Activated naive CD4-positive, alpha-beta T cell treated with anti-CD3 and anti-CD28 coated beads, Interleukin-2, amount 10 ng/mL, durations not matched to agents 7 days and 5 days (primary cell): ENCODE measurements around the gene NUBPL.

Experiments used
- CTCF ChIA-PET: fragments of 350-600 bp; sonication (Branson Sonifier 250); formaldehyde crosslinking; loops from one replicate; lab custom pipeline; 2021; ENCODE audit warnings: antibody characterized with exemption; lab: Charles Lee
- DNase-seq: peaks from one replicate; pipeline ENCODE4 v3.0.0-alpha.2; 2020
- H3K27ac Mint-ChIP-seq: one replicate; pipeline ENCODE4 v1.8.0; 2021; ENCODE audit warnings: mild to moderate bottlenecking, moderate library complexity, mixed read lengths
- H3K27me3 Mint-ChIP-seq: one replicate; pipeline ENCODE4 v1.8.0; 2021; ENCODE audit warnings: mild to moderate bottlenecking, mixed read lengths
- H3K36me3 Mint-ChIP-seq: one replicate; pipeline ENCODE4 v1.8.0; 2021; ENCODE audit warnings: mixed read lengths
- H3K4me1 Mint-ChIP-seq: one replicate; pipeline ENCODE4 v1.8.0; 2021; ENCODE audit warnings: mixed read lengths
- H3K4me3 Mint-ChIP-seq: one replicate; pipeline ENCODE4 v1.8.0; 2021; ENCODE audit warnings: mild to moderate bottlenecking, moderate library complexity, mixed read lengths
- H3K9me3 Mint-ChIP-seq: one replicate; pipeline ENCODE4 v1.8.0; 2021; ENCODE audit warnings: mixed read lengths

Gene NUBPL

DNA sequence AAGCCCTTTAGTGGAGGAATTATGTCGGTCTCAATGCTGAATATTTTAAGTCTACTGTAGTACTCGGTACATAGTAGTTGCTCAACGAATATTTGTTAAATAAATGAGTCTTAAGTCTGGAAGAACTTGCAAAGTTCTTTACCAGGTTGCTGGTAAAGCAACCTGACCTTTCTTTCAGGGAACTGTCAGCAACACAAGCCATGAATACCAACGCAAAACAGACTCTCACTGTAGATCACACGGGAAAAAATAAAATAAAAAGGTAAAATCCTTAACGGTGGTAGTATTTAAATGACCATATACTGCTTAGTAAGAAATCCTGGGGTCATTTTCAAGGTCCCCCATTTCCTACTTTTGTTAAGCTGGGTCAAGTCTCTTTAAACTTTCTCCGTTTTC is 447 bp upstream of the NUBPL start:
- H3K4me3 Mint-ChIP-seq = peak overlapping the region; percentile 94
- no peak for DNase-seq
- H3K36me3 Mint-ChIP-seq = peaks cover 4% of the 10 kb centered on the region
- CTCF ChIA-PET = interaction anchor here (0.7 kb wide), 1 partner anchor 694 kb away, joined by 3 read pairs; no protein-coding TSS in a partner anchor
- H3K9me3 Mint-ChIP-seq = no peaks in the 10 kb centered on the region
- H3K27me3 Mint-ChIP-seq = peaks cover 4% of the 10 kb centered on the region
- H3K27ac Mint-ChIP-seq = peak overlapping the region; percentile 96
- H3K4me1 Mint-ChIP-seq = peaks cover 23% of the 10 kb centered on the region

DNA sequence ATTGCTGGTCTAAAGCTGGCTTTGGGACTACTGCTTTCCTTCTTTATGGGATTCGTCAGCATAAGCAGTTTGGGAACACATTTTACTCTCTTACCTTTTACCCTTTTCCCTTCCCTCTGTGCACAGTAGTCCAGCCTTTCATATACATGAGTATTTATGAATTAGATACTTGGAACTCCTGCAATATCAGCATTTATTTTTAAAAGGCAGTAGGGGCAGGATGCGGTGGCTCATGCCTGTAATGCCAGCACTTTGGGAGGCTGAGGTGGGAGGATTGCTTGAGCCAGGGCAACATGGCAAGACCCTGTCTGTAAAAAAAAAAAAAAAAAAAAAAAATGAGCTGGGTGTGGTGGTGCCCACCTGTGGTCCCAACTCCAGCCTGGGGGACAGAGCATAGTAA is 3.0 kb downstream of the NUBPL start:
- CTCF ChIA-PET = no interaction called here
- H3K9me3 Mint-ChIP-seq = no peaks in the 10 kb centered on the region
- no peak overlapping the region for H3K27ac Mint-ChIP-seq
- peaks cover 27% of the 10 kb centered on the region for H3K4me1 Mint-ChIP-seq
- H3K27me3 Mint-ChIP-seq = peaks cover 4% of the 10 kb centered on the region
- H3K4me3 Mint-ChIP-seq = no peak overlapping the region
- peaks cover 6% of the 10 kb centered on the region for H3K36me3 Mint-ChIP-seq
- DNase-seq = no peak

- Mint-ChIP-seq H3K27me3 (no peaks in the 10 kb centered on the region), H3K36me3 (peaks cover 2% of the 10 kb centered on the region), H3K9me3 (no peaks in the 10 kb centered on the region), H3K4me1 (peaks cover 15% of the 10 kb centered on the region), H3K4me3 (no peak overlapping the region), H3K27ac (no peak overlapping the region)
- CTCF ChIA-PET = no interaction called here
- no peak for DNase-seq
Measured at GRCh38 chr14:31566456-31566855, 5.3 kb downstream of the NUBPL start.

- CTCF ChIA-PET = no interaction called here
- Mint-ChIP-seq H3K9me3 (no peaks in the 10 kb centered on the region), H3K4me1 (peaks cover 8% of the 10 kb centered on the region), H3K27ac (no peak overlapping the region), H3K36me3 (peaks cover 2% of the 10 kb centered on the region), H3K4me3 (no peak overlapping the region), H3K27me3 (no peaks in the 10 kb centered on the region)
- DNase-seq = no peak
Measured at GRCh38 chr14:31567655-31568054, 6.5 kb downstream of the NUBPL start.

DNA sequence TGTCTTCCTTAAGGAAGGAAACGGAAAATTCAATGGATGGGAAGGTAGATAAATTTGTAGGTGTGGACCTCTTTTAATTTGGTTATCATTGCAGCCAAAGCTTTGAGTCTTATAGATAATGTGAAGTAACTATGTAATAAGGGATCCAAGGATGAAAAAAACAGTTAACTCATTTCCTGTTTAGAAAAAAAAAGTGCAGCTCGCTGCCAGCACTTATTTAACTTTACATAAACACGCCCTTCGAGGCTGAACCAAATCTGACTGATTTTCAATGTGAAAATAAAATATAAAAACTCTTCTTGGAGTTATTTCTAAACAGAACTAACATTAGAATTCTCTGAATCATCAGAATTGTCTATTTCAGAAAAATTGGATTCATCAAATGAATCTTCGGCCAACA is 7.0 kb downstream of the NUBPL start:
- DNase-seq = no peak
- Mint-ChIP-seq H3K27me3 (no peaks in the 10 kb centered on the region), H3K36me3 (peaks cover 2% of the 10 kb centered on the region), H3K27ac (no peak overlapping the region), H3K4me3 (no peak overlapping the region), H3K9me3 (no peaks in the 10 kb centered on the region), H3K4me1 (peaks cover 6% of the 10 kb centered on the region)
- CTCF ChIA-PET = no interaction called here

DNA sequence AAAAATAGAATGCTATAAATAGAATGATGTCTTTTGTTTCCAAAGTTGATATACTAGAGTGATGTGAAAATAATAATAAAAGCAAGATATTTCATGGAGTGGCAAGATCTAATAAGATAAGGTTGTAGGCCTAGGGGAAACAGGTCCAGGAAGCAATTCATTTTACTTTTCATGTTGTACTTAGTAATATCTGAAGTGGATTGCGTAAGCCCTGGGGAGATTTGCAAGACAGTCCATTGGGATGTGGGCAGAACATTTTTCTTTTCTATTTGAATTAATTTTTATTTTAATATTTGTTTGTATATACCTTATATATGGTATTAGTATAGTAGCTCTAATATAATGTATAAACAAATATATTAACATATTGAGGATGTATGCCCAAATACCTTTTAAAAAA is 7.5 kb downstream of the NUBPL start:
- CTCF ChIA-PET = no interaction called here
- Mint-ChIP-seq H3K27me3 (no peaks in the 10 kb centered on the region), H3K36me3 (peaks cover 2% of the 10 kb centered on the region), H3K27ac (no peak overlapping the region), H3K4me1 (peaks cover 4% of the 10 kb centered on the region), H3K9me3 (no peaks in the 10 kb centered on the region), H3K4me3 (no peak overlapping the region)
- DNase-seq = no peak

- H3K4me3 Mint-ChIP-seq = no peak overlapping the region
- H3K27me3 Mint-ChIP-seq = no peaks in the 10 kb centered on the region
- no peaks in the 10 kb centered on the region for H3K9me3 Mint-ChIP-seq
- CTCF ChIA-PET = no interaction called here
- H3K27ac Mint-ChIP-seq = no peak overlapping the region
- DNase-seq = no peak
- H3K4me1 Mint-ChIP-seq = peaks cover 1% of the 10 kb centered on the region
- H3K36me3 Mint-ChIP-seq = peaks cover 4% of the 10 kb centered on the region
Measured at GRCh38 chr14:31572955-31573354, 11.8 kb downstream of the NUBPL start.

DNA sequence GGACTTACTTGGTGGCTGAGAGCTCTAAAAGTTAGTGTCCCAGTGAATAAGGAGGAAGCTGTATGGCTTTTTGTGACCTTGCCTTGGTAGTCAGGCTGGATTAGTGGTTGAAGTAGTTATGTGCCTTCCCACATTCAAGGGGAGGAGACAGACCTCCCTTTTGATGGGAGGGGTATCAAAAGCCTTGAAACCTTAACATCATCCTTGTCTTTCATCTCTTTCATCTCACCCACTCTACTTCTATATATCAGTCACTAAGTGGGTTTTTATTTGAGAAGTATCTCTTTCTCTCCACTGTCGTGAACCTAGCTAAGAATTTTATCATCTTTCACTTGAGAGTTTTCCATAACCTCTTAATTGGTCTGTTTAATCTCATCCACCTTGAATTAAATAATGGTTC is 15.7 kb downstream of the NUBPL start:
- CTCF ChIA-PET = no interaction called here
- Mint-ChIP-seq H3K4me1 (no peaks in the 10 kb centered on the region), H3K27me3 (no peaks in the 10 kb centered on the region), H3K4me3 (no peak overlapping the region), H3K27ac (no peak overlapping the region), H3K36me3 (peaks cover 2% of the 10 kb centered on the region), H3K9me3 (no peaks in the 10 kb centered on the region)
- no peak for DNase-seq

DNA sequence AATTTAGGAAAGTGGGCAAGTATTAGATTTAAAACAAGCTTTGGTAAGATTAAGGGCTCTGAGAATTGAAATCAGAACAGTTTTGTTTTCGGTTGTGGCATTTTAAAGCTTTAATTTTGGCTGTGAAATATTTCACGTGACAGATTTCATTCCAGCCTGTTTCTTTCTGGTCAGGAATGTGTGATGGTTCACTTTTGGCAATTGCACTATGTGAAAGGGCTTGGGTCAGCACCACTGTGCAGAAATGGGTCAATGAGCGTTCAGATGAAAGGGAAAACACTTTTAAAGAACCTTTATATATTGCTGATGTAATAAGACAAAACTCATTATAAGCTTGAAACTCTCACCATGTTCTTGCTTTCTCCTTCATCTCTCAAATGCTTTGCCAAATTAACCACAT is 17.1 kb downstream of the NUBPL start:
- H3K27ac Mint-ChIP-seq = no peak overlapping the region
- H3K4me1 Mint-ChIP-seq = no peaks in the 10 kb centered on the region
- H3K4me3 Mint-ChIP-seq = no peak overlapping the region
- H3K27me3 Mint-ChIP-seq = no peaks in the 10 kb centered on the region
- DNase-seq = no peak
- peaks cover 2% of the 10 kb centered on the region for H3K36me3 Mint-ChIP-seq
- CTCF ChIA-PET = no interaction called here
- H3K9me3 Mint-ChIP-seq = no peaks in the 10 kb centered on the region

DNA sequence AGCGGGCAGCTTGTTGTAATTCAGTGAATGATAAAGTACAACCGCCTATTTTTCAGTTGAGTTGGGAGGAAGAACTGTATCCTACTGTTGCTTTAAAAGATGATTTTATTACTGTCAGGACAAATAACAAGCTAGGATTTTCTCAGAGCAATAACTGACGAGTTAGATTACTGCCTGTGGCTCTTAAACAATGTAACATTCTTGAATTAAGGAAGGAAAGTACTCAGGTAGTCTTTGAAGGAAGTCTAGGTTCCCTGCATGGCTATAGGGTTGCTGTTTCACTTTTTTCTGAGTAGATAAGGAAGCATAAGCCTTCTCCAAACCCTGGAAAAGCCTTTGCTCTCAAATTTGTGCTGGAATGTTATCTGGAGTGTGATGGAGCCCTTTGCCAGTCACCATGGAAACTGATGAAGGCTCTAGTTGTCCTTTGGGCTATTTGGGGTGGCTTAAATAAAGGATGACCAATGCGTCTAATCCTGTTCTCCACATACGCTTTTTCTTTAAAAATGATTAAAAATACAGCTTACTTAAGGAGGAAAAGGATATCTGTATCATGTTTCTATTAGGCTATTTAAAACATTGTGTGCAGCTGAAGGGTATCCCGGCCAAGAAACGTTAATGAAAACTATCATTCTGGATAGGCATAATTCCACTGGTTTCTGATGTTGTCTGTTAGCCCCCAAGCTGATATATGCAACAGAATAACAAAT is 17.7 kb downstream of the NUBPL start:
- H3K27ac Mint-ChIP-seq = no peak overlapping the region
- CTCF ChIA-PET = no interaction called here

DNA sequence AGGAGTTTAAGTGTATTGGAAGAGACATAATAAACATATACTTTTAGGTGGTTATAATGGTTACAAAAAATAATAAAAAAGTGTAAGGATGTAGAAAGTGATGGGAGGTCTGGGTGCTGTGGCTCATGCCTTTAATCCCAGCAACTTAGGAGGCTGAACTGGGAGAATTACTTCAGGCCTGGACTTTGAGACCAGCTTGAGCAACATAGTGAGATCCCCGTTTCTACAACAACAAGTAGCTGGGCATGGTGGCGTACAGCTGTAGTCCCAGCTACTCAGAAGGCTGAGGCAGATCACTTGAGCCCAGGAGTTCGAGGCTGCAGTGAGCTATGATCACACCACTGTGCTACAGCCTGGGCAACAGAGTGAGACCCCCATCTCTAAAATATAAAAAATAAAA is 19.0 kb downstream of the NUBPL start:
- Mint-ChIP-seq H3K27me3 (no peaks in the 10 kb centered on the region), H3K27ac (no peak overlapping the region), H3K36me3 (peaks cover 2% of the 10 kb centered on the region), H3K4me3 (no peak overlapping the region), H3K9me3 (no peaks in the 10 kb centered on the region), H3K4me1 (no peaks in the 10 kb centered on the region)
- DNase-seq = no peak
- CTCF ChIA-PET = no interaction called here

More for the DNA sequence above, 17.7 kb downstream of the NUBPL start:
- Mint-ChIP-seq H3K4me3 (no peak overlapping the region), H3K9me3 (no peaks in the 10 kb centered on the region), H3K27me3 (no peaks in the 10 kb centered on the region), H3K4me1 (no peaks in the 10 kb centered on the region), H3K36me3 (peaks cover 2% of the 10 kb centered on the region)
- DNase-seq = no peak

DNA sequence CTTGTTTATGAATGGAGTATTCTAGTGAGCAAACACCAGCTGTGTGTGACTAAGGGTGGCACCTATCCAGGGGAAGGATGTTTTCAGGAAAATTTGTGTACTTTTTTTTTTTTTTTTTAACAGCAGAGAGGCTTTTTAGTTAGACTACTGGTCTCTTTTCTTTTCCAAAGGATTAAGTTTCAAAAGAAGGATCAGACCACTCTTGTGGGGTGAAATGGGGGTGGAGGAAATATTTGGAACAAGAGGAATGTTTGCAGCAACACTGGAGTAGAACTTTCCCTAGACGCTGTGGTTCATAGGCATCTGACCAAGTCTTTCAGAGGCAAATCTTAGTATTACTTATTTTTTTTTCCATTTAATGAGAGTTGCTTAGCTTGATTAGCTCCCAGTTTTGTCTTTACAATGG is 21.1 kb downstream of the NUBPL start:
- Mint-ChIP-seq H3K27ac (no peak overlapping the region), H3K4me1 (no peaks in the 10 kb centered on the region), H3K9me3 (no peaks in the 10 kb centered on the region), H3K27me3 (no peaks in the 10 kb centered on the region), H3K4me3 (no peak overlapping the region), H3K36me3 (peaks cover 2% of the 10 kb centered on the region)
- DNase-seq = no peak
- CTCF ChIA-PET = no interaction called here

DNA sequence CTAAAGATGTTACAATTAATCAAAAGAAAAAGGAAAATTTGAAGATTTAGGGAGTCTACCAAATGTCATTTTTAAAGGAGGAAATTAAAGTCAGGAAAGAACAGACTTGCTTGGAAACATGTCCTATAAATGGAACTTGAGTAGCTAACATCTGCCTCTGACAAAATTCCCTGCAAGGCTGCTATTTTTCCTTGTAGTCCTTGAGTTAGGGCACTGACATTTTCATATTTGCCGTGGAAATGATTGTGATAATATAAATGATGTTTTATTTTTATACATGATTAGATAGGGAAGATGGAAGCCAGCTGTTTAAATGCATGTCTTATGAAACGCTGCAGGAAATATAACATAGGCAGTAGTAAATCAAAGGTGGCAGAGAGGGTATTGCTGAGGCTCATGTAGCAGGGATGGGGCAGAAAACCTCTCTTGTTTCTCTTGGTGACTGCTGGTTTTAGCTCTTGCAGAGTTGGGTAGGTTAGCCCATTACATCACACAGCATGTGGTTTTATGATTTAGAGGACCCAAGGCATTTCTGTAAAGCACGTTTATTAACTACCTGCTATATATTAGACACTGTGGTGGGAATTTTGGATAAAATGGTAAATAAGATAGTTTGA is 21.7 kb downstream of the NUBPL start:
- H3K27ac Mint-ChIP-seq = no peak overlapping the region
- H3K4me1 Mint-ChIP-seq = no peaks in the 10 kb centered on the region
- H3K4me3 Mint-ChIP-seq = no peak overlapping the region
- no peak for DNase-seq
- CTCF ChIA-PET = no interaction called here
- no peaks in the 10 kb centered on the region for H3K9me3 Mint-ChIP-seq
- no peaks in the 10 kb centered on the region for H3K36me3 Mint-ChIP-seq
- no peaks in the 10 kb centered on the region for H3K27me3 Mint-ChIP-seq

DNA sequence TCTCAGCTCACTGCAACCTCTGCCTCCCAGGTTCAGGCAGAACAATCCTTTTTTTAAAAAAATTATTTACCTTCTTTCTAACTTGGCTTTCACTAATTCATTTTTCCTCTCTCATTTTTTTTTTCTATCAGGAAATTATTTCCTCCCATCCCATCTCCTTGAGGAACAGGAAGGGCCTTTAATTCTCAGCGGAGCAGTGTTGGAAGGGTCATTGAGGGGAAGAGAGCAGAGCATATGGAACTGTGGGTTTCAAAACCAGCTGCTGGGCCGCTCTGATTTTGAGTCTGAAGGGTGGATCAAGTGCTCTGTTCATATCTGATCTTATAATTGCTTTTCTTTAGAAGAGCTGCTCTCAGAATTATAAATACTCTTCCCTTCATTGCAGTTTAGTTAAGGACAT is 29.0 kb downstream of the NUBPL start:
- DNase-seq = no peak
- Mint-ChIP-seq H3K4me3 (no peak overlapping the region), H3K36me3 (no peaks in the 10 kb centered on the region), H3K27ac (no peak overlapping the region), H3K9me3 (no peaks in the 10 kb centered on the region), H3K27me3 (no peaks in the 10 kb centered on the region), H3K4me1 (no peaks in the 10 kb centered on the region)
- CTCF ChIA-PET = no interaction called here

DNA sequence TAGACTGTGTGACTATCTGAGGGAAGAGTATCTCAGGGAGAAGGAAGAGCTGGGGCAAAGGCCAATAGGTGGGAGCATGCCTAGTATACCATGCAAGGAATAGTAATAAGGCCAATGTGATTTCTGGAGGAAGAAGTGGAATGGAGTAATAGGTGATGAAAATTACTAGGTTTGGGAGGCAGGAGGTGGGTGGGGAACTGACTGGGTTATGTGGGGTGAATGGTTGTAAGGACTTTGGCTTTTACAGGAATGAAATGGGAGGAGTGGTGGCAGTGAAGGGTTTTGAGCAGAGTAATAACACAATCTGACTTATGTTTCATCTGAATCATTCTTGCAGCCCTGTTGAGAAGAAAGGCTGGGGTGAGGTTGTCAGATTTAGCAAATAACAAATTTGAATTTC is 30.9 kb downstream of the NUBPL start:
- CTCF ChIA-PET = no interaction called here
- Mint-ChIP-seq H3K36me3 (no peaks in the 10 kb centered on the region), H3K27ac (no peak overlapping the region), H3K4me3 (no peak overlapping the region), H3K4me1 (no peaks in the 10 kb centered on the region), H3K9me3 (no peaks in the 10 kb centered on the region), H3K27me3 (no peaks in the 10 kb centered on the region)
- no peak for DNase-seq
